K562 (cell line): Measurements from ENCODE around the gene PPP1CA. TPM values are rescaled to one million over a fixed set of nuclear protein-coding genes. Genes with fewer than 3 reads are reported as not detected.

ENCODE experiments used
- FOXJ2 ChIP-seq: fragments of 200-800 bp; sonication (Bioruptor generic); IDR thresholded peaks from 2 replicates; pipeline ENCODE4 v1.6.1; 2016; ENCODE audit warnings: missing genetic modification characterization, missing compliant biosample characterization
- NRF1 ChIP-seq, 2 experiments: fragments of 450-650 bp; IDR thresholded peaks in 1 of 2; conservative IDR thresholded peaks in 1 of 2; 2 replicates each; pipeline ENCODE4 v1.6.1; 2014; ENCODE audit warnings: mild to moderate bottlenecking in 2 of 2
- RBFOX2 ChIP-seq: fragments of 200-400 bp; formaldehyde crosslinking; IDR thresholded peaks from 2 replicates; pipeline ENCODE4 v1.6.1; 2017; ENCODE audit warnings: low read depth, mild to moderate bottlenecking, low read length, moderate library complexity
- RFX5 ChIP-seq: IDR thresholded peaks from 2 replicates; pipeline ENCODE4 v1.6.1; 2011; ENCODE audit warnings: low read depth, mild to moderate bottlenecking, improper control_type of control experiment, low read length
- ZNF384 ChIP-seq: IDR thresholded peaks from 2 replicates; pipeline ENCODE4 v1.6.1; 2012; ENCODE audit warnings: low read depth, low read length, improper control_type of control experiment
- ZNF436 ChIP-seq: fragments of 250-450, 450-650 bp; sonication (Bioruptor Pico); formaldehyde crosslinking; IDR thresholded peaks from 2 replicates; pipeline ENCODE4 v1.7.0; 2020; ENCODE audit warnings: mild to moderate bottlenecking
- polyA plus RNA-seq, 8 experiments: library from polyadenylated mRNA; depleted of rRNA in 4 of 8; stranded (reverse) in 5 of 8; unstranded in 3 of 8; fragments of >200 nt; fragmentation: Nextera tagmentation in 2 of 8; fragmentation: Illumina TruSeq in 1 of 8; extraction: Ambion mirVana in 2 of 8; extraction: Trizol in 1 of 8; gene quantifications; 2 replicates each; pipeline versions ENCODE4 v1.2.1 to v1.2.3, GENCODE V29; 2011 to 2014; ENCODE audit warnings: inconsistent platforms in 1 of 8, missing spikeins in 1 of 8
- total RNA-seq, 7 experiments: library from RNA; depleted of rRNA in 6 of 7; stranded (reverse); fragments of >200 nt in 6 of 7; fragmentation: Illumina TruSeq in 2 of 7; extraction: Trizol in 2 of 7; gene quantifications; 2 replicates each; pipeline versions ENCODE4 v1.2.1 to v1.2.3, GENCODE V29; 2011 to 2021; ENCODE audit warnings: low replicate concordance in 1 of 7
- TF ChIP-seq, protein P1 (sequence below): fragments of 250-450 bp; sonication (Bioruptor Pico); IDR thresholded peaks from 2 replicates; pipeline ENCODE4 v1.4.0; 2020; ENCODE audit warnings: mild to moderate bottlenecking, moderate library complexity
- TF ChIP-seq, protein P2 (sequence below): fragments of 450-650 bp; formaldehyde crosslinking; IDR thresholded peaks from 2 replicates; pipeline ENCODE4 v1.4.0; 2022; ENCODE audit warnings: missing genetic modification characterization
- TF ChIP-seq, protein P3 (sequence below): sonication (generic); formaldehyde crosslinking; IDR thresholded peaks from 2 replicates; pipeline ENCODE4 v1.8.0; 2022; ENCODE audit warnings: mild to moderate bottlenecking, missing genetic modification reagents
- TF ChIP-seq, protein P4 (sequence below): sonication (generic); IDR thresholded peaks from 2 replicates; pipeline ENCODE4 v1.6.1; 2016
- TF ChIP-seq, protein P5 (sequence below): fragments of 250-450 bp; sonication (Bioruptor Pico); IDR thresholded peaks from 2 replicates; pipeline ENCODE4 v1.8.0; 2022; ENCODE audit warnings: inconsistent platforms
- TF ChIP-seq, protein P6 (sequence below): fragments of 250-450 bp; sonication (Bioruptor Pico); IDR thresholded peaks from 2 replicates; pipeline ENCODE4 v1.5.1; 2021; ENCODE audit warnings: mild to moderate bottlenecking

The PPP1CA gene
- total and polyA plus RNA-seq, 9 of the 15 experiments (the other 6 are each of a cell fraction or from before 2014, with no cell fraction given) = 18.2 to 242 (median 188) TPM

DNA sequence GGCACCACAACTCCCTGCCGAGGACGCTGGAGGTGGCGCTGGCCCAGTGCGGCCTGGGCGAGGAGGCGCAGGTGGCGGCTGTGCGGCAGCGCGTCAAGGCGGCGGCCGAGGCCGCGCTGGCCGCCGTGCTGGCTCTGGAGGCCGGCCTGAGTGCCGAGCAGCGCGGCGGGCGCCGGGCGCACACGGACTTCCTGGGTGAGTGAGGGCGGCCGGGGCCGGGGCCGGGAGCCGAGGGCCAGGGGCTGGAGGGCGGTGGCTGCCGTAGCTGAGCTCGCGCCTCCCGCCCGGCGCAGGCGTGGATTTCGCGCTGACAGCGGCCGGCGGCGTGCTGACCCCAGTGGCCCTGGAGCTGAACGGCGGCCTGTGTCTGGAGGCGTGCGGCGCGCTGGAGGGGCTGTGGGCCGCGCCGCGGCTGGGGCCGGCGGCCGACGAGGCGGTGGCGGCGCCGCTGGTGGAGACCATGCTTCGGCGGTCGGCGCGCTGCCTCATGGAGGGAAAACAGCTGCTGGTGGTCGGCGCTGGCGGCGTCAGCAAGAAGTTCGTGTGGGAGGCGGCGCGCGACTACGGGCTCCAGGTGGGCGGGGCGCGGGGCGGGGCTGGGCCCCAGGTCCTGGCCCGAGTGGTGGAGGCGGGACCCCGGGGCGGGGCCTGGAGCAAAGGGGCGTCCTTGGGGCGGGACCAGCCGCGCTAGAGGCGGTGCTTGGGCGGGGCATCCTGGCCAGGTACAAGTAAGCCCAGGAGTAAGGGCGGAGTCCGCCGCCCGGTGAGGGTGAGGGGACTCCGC, 19.2 kb upstream of the PPP1CA start (continued):
- TF ChIP-seq, protein P1, sequence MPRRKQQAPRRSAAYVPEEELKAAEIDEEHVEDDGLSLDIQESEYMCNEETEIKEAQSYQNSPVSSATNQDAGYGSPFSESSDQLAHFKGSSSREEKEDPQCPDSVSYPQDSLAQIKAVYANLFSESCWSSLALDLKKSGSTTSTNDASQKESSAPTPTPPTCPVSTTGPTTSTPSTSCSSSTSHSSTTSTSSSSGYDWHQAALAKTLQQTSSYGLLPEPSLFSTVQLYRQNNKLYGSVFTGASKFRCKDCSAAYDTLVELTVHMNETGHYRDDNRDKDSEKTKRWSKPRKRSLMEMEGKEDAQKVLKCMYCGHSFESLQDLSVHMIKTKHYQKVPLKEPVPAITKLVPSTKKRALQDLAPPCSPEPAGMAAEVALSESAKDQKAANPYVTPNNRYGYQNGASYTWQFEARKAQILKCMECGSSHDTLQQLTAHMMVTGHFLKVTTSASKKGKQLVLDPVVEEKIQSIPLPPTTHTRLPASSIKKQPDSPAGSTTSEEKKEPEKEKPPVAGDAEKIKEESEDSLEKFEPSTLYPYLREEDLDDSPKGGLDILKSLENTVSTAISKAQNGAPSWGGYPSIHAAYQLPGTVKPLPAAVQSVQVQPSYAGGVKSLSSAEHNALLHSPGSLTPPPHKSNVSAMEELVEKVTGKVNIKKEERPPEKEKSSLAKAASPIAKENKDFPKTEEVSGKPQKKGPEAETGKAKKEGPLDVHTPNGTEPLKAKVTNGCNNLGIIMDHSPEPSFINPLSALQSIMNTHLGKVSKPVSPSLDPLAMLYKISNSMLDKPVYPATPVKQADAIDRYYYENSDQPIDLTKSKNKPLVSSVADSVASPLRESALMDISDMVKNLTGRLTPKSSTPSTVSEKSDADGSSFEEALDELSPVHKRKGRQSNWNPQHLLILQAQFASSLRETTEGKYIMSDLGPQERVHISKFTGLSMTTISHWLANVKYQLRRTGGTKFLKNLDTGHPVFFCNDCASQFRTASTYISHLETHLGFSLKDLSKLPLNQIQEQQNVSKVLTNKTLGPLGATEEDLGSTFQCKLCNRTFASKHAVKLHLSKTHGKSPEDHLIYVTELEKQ (CRISPR knock-in tag) = no peak
- TF ChIP-seq, protein P2, sequence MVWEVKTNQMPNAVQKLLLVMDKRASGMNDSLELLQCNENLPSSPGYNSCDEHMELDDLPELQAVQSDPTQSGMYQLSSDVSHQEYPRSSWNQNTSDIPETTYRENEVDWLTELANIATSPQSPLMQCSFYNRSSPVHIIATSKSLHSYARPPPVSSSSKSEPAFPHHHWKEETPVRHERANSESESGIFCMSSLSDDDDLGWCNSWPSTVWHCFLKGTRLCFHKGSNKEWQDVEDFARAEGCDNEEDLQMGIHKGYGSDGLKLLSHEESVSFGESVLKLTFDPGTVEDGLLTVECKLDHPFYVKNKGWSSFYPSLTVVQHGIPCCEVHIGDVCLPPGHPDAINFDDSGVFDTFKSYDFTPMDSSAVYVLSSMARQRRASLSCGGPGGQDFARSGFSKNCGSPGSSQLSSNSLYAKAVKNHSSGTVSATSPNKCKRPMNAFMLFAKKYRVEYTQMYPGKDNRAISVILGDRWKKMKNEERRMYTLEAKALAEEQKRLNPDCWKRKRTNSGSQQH (CRISPR knock-in tag) = no peak
- TF ChIP-seq, protein P3, sequence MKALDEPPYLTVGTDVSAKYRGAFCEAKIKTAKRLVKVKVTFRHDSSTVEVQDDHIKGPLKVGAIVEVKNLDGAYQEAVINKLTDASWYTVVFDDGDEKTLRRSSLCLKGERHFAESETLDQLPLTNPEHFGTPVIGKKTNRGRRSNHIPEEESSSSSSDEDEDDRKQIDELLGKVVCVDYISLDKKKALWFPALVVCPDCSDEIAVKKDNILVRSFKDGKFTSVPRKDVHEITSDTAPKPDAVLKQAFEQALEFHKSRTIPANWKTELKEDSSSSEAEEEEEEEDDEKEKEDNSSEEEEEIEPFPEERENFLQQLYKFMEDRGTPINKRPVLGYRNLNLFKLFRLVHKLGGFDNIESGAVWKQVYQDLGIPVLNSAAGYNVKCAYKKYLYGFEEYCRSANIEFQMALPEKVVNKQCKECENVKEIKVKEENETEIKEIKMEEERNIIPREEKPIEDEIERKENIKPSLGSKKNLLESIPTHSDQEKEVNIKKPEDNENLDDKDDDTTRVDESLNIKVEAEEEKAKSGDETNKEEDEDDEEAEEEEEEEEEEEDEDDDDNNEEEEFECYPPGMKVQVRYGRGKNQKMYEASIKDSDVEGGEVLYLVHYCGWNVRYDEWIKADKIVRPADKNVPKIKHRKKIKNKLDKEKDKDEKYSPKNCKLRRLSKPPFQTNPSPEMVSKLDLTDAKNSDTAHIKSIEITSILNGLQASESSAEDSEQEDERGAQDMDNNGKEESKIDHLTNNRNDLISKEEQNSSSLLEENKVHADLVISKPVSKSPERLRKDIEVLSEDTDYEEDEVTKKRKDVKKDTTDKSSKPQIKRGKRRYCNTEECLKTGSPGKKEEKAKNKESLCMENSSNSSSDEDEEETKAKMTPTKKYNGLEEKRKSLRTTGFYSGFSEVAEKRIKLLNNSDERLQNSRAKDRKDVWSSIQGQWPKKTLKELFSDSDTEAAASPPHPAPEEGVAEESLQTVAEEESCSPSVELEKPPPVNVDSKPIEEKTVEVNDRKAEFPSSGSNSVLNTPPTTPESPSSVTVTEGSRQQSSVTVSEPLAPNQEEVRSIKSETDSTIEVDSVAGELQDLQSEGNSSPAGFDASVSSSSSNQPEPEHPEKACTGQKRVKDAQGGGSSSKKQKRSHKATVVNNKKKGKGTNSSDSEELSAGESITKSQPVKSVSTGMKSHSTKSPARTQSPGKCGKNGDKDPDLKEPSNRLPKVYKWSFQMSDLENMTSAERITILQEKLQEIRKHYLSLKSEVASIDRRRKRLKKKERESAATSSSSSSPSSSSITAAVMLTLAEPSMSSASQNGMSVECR (CRISPR knock-in tag) = peak; percentile 87; the same call in 1 of the 2 replicates
- TF ChIP-seq FOXJ2 (tag) (no peak), NRF1 (conservative IDR thresholded peaks at IDR 0.05 in 1 of 2, IDR thresholded peaks at IDR 0.05 in 1 of 2) (peak; percentile 82 to 86), RFX5 (no peak), ZNF436 (CRISPR knock-in tag) (no peak), ZNF384 (no peak), RBFOX2 (peak; percentile 87)
- TF ChIP-seq, protein P4, sequence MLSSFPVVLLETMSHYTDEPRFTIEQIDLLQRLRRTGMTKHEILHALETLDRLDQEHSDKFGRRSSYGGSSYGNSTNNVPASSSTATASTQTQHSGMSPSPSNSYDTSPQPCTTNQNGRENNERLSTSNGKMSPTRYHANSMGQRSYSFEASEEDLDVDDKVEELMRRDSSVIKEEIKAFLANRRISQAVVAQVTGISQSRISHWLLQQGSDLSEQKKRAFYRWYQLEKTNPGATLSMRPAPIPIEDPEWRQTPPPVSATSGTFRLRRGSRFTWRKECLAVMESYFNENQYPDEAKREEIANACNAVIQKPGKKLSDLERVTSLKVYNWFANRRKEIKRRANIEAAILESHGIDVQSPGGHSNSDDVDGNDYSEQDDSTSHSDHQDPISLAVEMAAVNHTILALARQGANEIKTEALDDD = no peak
- TF ChIP-seq, protein P5, sequence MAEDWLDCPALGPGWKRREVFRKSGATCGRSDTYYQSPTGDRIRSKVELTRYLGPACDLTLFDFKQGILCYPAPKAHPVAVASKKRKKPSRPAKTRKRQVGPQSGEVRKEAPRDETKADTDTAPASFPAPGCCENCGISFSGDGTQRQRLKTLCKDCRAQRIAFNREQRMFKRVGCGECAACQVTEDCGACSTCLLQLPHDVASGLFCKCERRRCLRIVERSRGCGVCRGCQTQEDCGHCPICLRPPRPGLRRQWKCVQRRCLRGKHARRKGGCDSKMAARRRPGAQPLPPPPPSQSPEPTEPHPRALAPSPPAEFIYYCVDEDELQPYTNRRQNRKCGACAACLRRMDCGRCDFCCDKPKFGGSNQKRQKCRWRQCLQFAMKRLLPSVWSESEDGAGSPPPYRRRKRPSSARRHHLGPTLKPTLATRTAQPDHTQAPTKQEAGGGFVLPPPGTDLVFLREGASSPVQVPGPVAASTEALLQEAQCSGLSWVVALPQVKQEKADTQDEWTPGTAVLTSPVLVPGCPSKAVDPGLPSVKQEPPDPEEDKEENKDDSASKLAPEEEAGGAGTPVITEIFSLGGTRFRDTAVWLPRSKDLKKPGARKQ (CRISPR knock-in tag) = no peak
- TF ChIP-seq, protein P6, sequence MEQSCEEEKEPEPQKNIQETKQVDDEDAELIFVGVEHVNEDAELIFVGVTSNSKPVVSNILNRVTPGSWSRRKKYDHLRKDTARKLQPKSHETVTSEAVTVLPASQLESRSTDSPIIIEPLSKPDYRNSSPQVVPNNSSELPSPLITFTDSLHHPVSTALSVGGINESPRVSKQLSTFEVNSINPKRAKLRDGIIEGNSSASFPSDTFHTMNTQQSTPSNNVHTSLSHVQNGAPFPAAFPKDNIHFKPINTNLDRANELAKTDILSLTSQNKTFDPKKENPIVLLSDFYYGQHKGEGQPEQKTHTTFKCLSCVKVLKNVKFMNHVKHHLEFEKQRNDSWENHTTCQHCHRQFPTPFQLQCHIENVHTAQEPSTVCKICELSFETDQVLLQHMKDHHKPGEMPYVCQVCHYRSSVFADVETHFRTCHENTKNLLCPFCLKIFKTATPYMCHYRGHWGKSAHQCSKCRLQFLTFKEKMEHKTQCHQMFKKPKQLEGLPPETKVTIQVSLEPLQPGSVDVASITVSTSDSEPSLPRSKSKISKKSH (CRISPR knock-in tag) = no peak
